GM18505 (cell line): ENCODE data around the gene LAMB3.

Experiments
- ATAC-seq: cut with Tn5 transposase; IDR thresholded peaks from one replicate; pipeline ENCODE4 v1.9.1; 2021; ENCODE audit not compliant: unreplicated experiment
- POLR2A ChIP-seq: IDR thresholded peaks from 4 replicates; pipeline ENCODE4 v1.6.1; 2011; ENCODE audit warnings: borderline replicate concordance; ENCODE audit not compliant: insufficient read depth, insufficient read length; ENCODE audit errors: extremely low read depth

LAMB3 gene

GRCh38 chr1:209655411-209656231 lies 3.4 kb upstream of the LAMB3 start:
- TF ChIP-seq POLR2A = no peak

GRCh38 chr1:209653915-209654351 lies 1.7 kb upstream of the LAMB3 start:
- no peak for ATAC-seq
- TF ChIP-seq POLR2A = no peak

More at GRCh38 chr1:209655411-209656231, 3.4 kb upstream of the LAMB3 start:
- ATAC-seq = no peak

- ATAC-seq = no peak
- TF ChIP-seq POLR2A = no peak
Observed at GRCh38 chr1:209652873-209653401, 712 bp upstream of the LAMB3 start.

- TF ChIP-seq POLR2A = no peak
- ATAC-seq = peak; percentile 63
Observed at GRCh38 chr1:209651138-209651587, 1.1 kb downstream of the LAMB3 start.

GRCh38 chr1:209650454-209650853 lies 1.8 kb downstream of the LAMB3 start:
- ATAC-seq = no peak
- no peak for TF ChIP-seq POLR2A

GRCh38 chr1:209648931-209649776 lies 3.1 kb downstream of the LAMB3 start:
- ATAC-seq = no peak
- TF ChIP-seq POLR2A = no peak

GRCh38 chr1:209648346-209648745 lies 3.9 kb downstream of the LAMB3 start:
- ATAC-seq = no peak
- no peak for TF ChIP-seq POLR2A

GRCh38 chr1:209647156-209647555 lies 5.1 kb downstream of the LAMB3 start:
- no peak for TF ChIP-seq POLR2A
- no peak for ATAC-seq

- TF ChIP-seq POLR2A = no peak
- no peak for ATAC-seq
Observed at GRCh38 chr1:209646558-209646957, 5.7 kb downstream of the LAMB3 start.

GRCh38 chr1:209645574-209646452 lies 6.4 kb downstream of the LAMB3 start:
- no peak for TF ChIP-seq POLR2A
- ATAC-seq = no peak

GRCh38 chr1:209643285-209644020 lies 8.8 kb downstream of the LAMB3 start:
- ATAC-seq = no peak
- no peak for TF ChIP-seq POLR2A

GRCh38 chr1:209642816-209643215 lies 9.4 kb downstream of the LAMB3 start:
- no peak for TF ChIP-seq POLR2A
- ATAC-seq = no peak
